ENCODE measurements around the gene P4HA1. TPM values are rescaled to one million over a fixed set of nuclear protein-coding genes. Genes with fewer than 3 reads are reported as not detected.
A peak's percentile ranks its signal among the peaks of the same experiment; 100 is the strongest.

Gene P4HA1
- total and polyA plus RNA-seq, 9 of the 15 experiments (the other 6 are each of a cell fraction or from before 2014, with no cell fraction given): 20.2 to 177 (median 28.6) TPM

DNA sequence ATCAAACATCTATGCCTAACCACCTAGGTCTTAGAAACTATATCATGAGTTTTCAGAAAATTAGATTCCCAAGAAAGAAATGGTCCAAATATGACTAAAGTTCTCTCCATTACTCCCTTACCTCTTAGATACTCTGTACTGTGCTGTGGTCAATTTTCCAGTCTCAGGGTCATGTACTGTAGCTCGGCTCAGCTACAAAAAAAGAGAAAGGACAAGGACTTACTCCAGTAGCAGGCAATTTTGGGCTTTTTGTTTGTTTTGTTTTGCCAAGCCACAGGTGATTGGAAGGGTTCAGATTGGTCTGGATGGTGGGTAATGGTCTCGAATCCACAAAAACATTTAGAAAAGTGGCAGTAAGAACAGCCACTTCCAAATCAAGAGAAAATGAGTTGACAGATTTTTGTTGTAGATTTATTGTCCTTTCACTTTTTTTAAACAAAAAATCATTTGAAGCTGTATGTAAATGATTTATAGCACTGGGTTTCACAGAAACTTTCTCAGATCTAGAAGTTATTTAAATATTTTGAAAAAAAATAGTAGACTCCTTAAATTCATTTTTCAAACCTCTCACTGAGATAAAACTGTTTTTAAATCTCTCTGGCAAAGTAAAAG, 52.8 kb downstream of the P4HA1 start (continued):
- TF ChIP-seq CEBPG (CRISPR knock-in tag; IDR thresholded peaks at IDR 0.05) (no peak), CEBPG (tag; conservative IDR thresholded peaks at IDR 0.05 in 1 of 2, IDR thresholded peaks at IDR 0.05 in 1 of 2) (no peak), TBP (optimal IDR thresholded peaks at IDR 0.05; ENCODE audit: low read depth, low read length) (no peak), KDM2B (CRISPR knock-in tag; IDR thresholded peaks at IDR 0.05) (no peak)
- TF ChIP-seq, protein P1, sequence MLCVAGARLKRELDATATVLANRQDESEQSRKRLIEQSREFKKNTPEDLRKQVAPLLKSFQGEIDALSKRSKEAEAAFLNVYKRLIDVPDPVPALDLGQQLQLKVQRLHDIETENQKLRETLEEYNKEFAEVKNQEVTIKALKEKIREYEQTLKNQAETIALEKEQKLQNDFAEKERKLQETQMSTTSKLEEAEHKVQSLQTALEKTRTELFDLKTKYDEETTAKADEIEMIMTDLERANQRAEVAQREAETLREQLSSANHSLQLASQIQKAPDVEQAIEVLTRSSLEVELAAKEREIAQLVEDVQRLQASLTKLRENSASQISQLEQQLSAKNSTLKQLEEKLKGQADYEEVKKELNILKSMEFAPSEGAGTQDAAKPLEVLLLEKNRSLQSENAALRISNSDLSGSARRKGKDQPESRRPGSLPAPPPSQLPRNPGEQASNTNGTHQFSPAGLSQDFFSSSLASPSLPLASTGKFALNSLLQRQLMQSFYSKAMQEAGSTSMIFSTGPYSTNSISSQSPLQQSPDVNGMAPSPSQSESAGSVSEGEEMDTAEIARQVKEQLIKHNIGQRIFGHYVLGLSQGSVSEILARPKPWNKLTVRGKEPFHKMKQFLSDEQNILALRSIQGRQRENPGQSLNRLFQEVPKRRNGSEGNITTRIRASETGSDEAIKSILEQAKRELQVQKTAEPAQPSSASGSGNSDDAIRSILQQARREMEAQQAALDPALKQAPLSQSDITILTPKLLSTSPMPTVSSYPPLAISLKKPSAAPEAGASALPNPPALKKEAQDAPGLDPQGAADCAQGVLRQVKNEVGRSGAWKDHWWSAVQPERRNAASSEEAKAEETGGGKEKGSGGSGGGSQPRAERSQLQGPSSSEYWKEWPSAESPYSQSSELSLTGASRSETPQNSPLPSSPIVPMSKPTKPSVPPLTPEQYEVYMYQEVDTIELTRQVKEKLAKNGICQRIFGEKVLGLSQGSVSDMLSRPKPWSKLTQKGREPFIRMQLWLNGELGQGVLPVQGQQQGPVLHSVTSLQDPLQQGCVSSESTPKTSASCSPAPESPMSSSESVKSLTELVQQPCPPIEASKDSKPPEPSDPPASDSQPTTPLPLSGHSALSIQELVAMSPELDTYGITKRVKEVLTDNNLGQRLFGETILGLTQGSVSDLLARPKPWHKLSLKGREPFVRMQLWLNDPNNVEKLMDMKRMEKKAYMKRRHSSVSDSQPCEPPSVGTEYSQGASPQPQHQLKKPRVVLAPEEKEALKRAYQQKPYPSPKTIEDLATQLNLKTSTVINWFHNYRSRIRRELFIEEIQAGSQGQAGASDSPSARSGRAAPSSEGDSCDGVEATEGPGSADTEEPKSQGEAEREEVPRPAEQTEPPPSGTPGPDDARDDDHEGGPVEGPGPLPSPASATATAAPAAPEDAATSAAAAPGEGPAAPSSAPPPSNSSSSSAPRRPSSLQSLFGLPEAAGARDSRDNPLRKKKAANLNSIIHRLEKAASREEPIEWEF (CRISPR knock-in tag; IDR thresholded peaks at IDR 0.05): no peak

DNA sequence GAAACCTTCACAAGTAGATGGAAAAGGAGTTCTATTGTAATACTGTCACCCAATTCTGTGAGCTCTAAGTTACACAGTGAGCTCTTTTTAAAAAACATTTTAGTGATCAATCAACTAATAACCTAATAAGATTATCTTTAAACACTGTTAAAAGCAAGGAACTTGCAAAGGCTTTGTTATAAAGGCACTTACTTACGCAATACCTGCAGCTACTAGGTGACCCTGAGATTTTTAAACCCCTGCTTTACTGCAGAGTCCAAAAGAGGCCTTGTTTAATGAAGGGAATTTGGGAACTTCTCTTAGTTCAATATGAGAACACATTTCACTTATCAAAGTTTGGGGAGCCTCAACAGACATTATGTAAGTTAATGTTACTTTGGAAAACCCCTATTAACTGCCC, 53.3 kb downstream of the P4HA1 start:
- BruUV-seq (replicated peaks): no TSS peak
- TF ChIP-seq SRF (CRISPR knock-in tag; IDR thresholded peaks at IDR 0.05) (no peak), CEBPB (tag; IDR thresholded peaks at IDR 0.05) (peak; percentile 76), CEBPG (CRISPR knock-in tag; IDR thresholded peaks at IDR 0.05) (no peak), CEBPG (tag; conservative IDR thresholded peaks at IDR 0.05 in 1 of 2, IDR thresholded peaks at IDR 0.05 in 1 of 2) (peak; percentile 50 to 84; a peak in 3 of 4 replicates)
- ATAC-seq (no peak), FAIRE-seq (no peak), DNase-seq (ENCODE audit: extremely low read depth in 1 of 4, low spot score in 3 of 4) (no peak)
- Histone ChIP-seq H3K36me3 (ENCODE audit: control insufficient read depth, insufficient read depth, low read length) (peaks cover 56% of the 10 kb centered on the region), H4K20me1 (replicated peaks; ENCODE audit: control insufficient read depth, insufficient read depth, low read length) (no peaks in the 10 kb centered on the region), H3K9me1 (ENCODE audit: control insufficient read depth, insufficient read depth, low read length) (no peaks in the 10 kb centered on the region), H3K27ac (ENCODE audit: extremely low read depth, low read depth, low read length) (no peak overlapping the region), H3K27me3 (ENCODE audit: control insufficient read depth in 2 of 2, insufficient read depth in 2 of 2, low read length in 2 of 2) (no peaks in the 10 kb centered on the region), H3K4me1 (replicated peaks in 1 of 2; ENCODE audit: control insufficient read depth in 2 of 2, insufficient read depth in 2 of 2, low read length in 2 of 2) (no peaks in the 10 kb centered on the region), H3K9me3 (replicated peaks; ENCODE audit: control insufficient read depth, insufficient read depth, low read depth, low read length) (no peaks in the 10 kb centered on the region), H2AFZ (ENCODE audit: low read depth, low read length) (no peak overlapping the region), H3K4me3 (no peak overlapping the region), H3K9ac (ENCODE audit: insufficient read depth in 1 of 2, low read depth in 2 of 2, low read length in 2 of 2) (no peak overlapping the region), H3K4me2 (ENCODE audit: insufficient read depth, low read length) (no peak overlapping the region), H3K79me2 (ENCODE audit: control insufficient read depth, insufficient read depth, low read length) (no peaks in the 10 kb centered on the region)
- ChIA-PET POLR2A (no interaction called here), CTCF (ENCODE audit: low intra/inter-chr PET ratio) (no interaction called here)
- in situ Hi-C loops (cut with MboI): no loop called here
- intact Hi-C loops (cut with micrococcal nuclease): no loop called here
- 95% methylated on average over 1 of the region's 1 CpG for WGBS (ENCODE audit: insufficient coverage, low coverage, missing lambda C conversion rate)
